NCI-H2196 (cell line): Measurements from ENCODE around the gene MLLT1.
"Not testable (repeated sequence)": the region's sequence is repeated elsewhere in the genome, so short reads cannot be mapped to it uniquely, and the experiment has no call there.

Experiments used
- DNase-seq: peaks from one replicate; lab custom pipeline; 2025; ENCODE audit not compliant: unreplicated experiment; lab: John Stamatoyannopoulos, UW

MLLT1 gene

GRCh38 chr19:6279931-6280591 is at the start of gene MLLT1:
MLLT1 (minus strand) TSS chr19:6279975; CDS start chr19:6279784, 191 bp downstream.
- DNase-seq = peak; percentile 98

GRCh38 chr19:6326815-6327214 is 47.0 kb upstream of the MLLT1 start:
- no peak for DNase-seq

- no peak for DNase-seq
Observed at GRCh38 chr19:6325614-6326013, 45.8 kb upstream of the MLLT1 start.

- no peak for DNase-seq
Observed at GRCh38 chr19:6324757-6325156, 45.0 kb upstream of the MLLT1 start.

- DNase-seq = no peak
Observed at GRCh38 chr19:6322284-6322683, 42.5 kb upstream of the MLLT1 start.

GRCh38 chr19:6319376-6319775 is 39.6 kb upstream of the MLLT1 start:
- DNase-seq = no peak

GRCh38 chr19:6318772-6319171 is 39.0 kb upstream of the MLLT1 start:
- DNase-seq = no peak

- not testable (repeated sequence) for DNase-seq
Observed at GRCh38 chr19:6315646-6316045, 35.9 kb upstream of the MLLT1 start.

GRCh38 chr19:6313398-6313969 is 33.7 kb upstream of the MLLT1 start:
- no peak for DNase-seq

GRCh38 chr19:6312018-6312417 is 32.2 kb upstream of the MLLT1 start:
- DNase-seq = no peak

GRCh38 chr19:6298413-6298812 is 18.6 kb upstream of the MLLT1 start:
- DNase-seq = no peak

- DNase-seq = no peak
Observed at GRCh38 chr19:6297202-6297601, 17.4 kb upstream of the MLLT1 start.

- DNase-seq = no peak
Observed at GRCh38 chr19:6292006-6292405, 12.2 kb upstream of the MLLT1 start.

- no peak for DNase-seq
Observed at GRCh38 chr19:6288737-6289136, 9.0 kb upstream of the MLLT1 start.

- no peak for DNase-seq
Observed at GRCh38 chr19:6287269-6287885, 7.6 kb upstream of the MLLT1 start.

GRCh38 chr19:6286676-6287075 is 6.9 kb upstream of the MLLT1 start:
- no peak for DNase-seq

GRCh38 chr19:6282393-6282792 is 2.6 kb upstream of the MLLT1 start:
- not testable (repeated sequence) for DNase-seq

GRCh38 chr19:6279620-6279930 is 200 bp downstream of the MLLT1 start:
- no peak for DNase-seq

- DNase-seq = no peak
Observed at GRCh38 chr19:6278740-6279619, 795 bp downstream of the MLLT1 start.

- no peak for DNase-seq
Observed at GRCh38 chr19:6278051-6278450, 1.7 kb downstream of the MLLT1 start.

GRCh38 chr19:6276447-6276846 is 3.3 kb downstream of the MLLT1 start:
- DNase-seq = no peak
